Measurements from ENCODE around the gene DLG2.

DNA sequence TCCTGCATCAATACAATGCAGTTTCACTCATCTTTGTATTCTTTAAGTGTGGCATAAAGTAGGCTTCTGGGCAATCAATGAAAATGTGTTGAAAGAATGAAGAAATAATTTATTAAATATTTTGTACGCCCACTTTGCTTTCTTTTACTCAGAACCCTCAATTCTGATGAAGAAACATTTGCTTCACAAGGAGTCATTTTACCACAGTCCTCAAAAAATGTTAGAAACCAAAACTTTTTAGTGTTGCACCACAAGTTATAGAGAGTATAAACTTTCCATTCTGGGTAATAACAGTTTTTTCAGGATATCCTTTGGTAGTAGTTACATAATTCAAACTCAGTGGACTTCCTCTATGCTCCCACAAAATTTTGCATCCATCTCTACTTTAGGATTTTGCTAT lies 360.5 kb downstream of the DLG2 start:
- TF ChIP-seq, protein P1, sequence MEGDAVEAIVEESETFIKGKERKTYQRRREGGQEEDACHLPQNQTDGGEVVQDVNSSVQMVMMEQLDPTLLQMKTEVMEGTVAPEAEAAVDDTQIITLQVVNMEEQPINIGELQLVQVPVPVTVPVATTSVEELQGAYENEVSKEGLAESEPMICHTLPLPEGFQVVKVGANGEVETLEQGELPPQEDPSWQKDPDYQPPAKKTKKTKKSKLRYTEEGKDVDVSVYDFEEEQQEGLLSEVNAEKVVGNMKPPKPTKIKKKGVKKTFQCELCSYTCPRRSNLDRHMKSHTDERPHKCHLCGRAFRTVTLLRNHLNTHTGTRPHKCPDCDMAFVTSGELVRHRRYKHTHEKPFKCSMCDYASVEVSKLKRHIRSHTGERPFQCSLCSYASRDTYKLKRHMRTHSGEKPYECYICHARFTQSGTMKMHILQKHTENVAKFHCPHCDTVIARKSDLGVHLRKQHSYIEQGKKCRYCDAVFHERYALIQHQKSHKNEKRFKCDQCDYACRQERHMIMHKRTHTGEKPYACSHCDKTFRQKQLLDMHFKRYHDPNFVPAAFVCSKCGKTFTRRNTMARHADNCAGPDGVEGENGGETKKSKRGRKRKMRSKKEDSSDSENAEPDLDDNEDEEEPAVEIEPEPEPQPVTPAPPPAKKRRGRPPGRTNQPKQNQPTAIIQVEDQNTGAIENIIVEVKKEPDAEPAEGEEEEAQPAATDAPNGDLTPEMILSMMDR (IDR thresholded peaks at IDR 0.05) = no peak
- TF ChIP-seq POLR2A (IDR thresholded peaks at IDR 0.05) = no peak
